Skeletal muscle satellite cell (primary cell): ENCODE data around the gene DHFR. TPM values are rescaled to one million over a fixed set of nuclear protein-coding genes. Genes with fewer than 3 reads are reported as not detected.

Source experiments
- H3K27me3 ChIP-seq: 2 replicates; pipeline ENCODE4 v1.7.0; 2013; ENCODE audit warnings: low read length; ENCODE audit not compliant: control insufficient read depth, insufficient read depth
- H3K36me3 ChIP-seq: 2 replicates; pipeline ENCODE4 v1.7.0; 2013; ENCODE audit warnings: mild to moderate bottlenecking, control low read depth, low read length; ENCODE audit not compliant: insufficient read depth
- H3K4me1 ChIP-seq: 2 replicates; pipeline ENCODE4 v1.7.0; 2013; ENCODE audit warnings: low read length; ENCODE audit not compliant: control insufficient read depth, insufficient read depth
- H3K4me2 ChIP-seq: 2 replicates; pipeline ENCODE4 v1.7.0; 2013; ENCODE audit warnings: mild to moderate bottlenecking, low read length
- H3K4me3 ChIP-seq: 2 replicates; pipeline ENCODE4 v1.7.0; 2013; ENCODE audit warnings: low read length
- H3K9ac ChIP-seq: 2 replicates; pipeline ENCODE4 v1.7.0; 2013; ENCODE audit warnings: mild to moderate bottlenecking, low read depth, low read length, moderate library complexity
- H3K9me3 ChIP-seq: replicated peaks from 2 replicates; pipeline ENCODE4 v1.7.0; 2013; ENCODE audit warnings: mild to moderate bottlenecking, control low read depth, low read length
- total RNA-seq: library from RNA; depleted of rRNA; stranded (reverse); fragments of >200 nt; gene quantifications from 2 replicates; pipeline ENCODE4 v1.2.3, GENCODE V29; 2012; rRNA removed

DHFR gene
- 33.2 and 36.3 TPM in 2 replicates for total RNA-seq

GRCh38 chr5:80654391-80655230 is at the start of gene DHFR, which contains the start of gene MSH3:
Gene DHFR (minus strand): TSS chr5:80654983. CDS start chr5:80654489, 494 bp downstream.
Gene MSH3 (plus strand): TSS chr5:80654652. CDS start chr5:80654728, 76 bp downstream.
- H3K36me3 ChIP-seq = peaks cover 10% of the 10 kb centered on the region
- H3K27me3 ChIP-seq = no peaks in the 10 kb centered on the region
- H3K4me2 ChIP-seq = peak within 1 kb of the TSS; percentile 86
- peak within 1 kb of the TSS; percentile 97 for H3K4me3 ChIP-seq
- H3K9me3 ChIP-seq = no peaks in the 10 kb centered on the region
- peak within 1 kb of the TSS; percentile 99 for H3K9ac ChIP-seq
- H3K4me1 ChIP-seq = peaks cover 26% of the 10 kb centered on the region

- no peaks in the 10 kb centered on the region for H3K9me3 ChIP-seq
- H3K27me3 ChIP-seq = no peaks in the 10 kb centered on the region
- no peaks in the 10 kb centered on the region for H3K4me1 ChIP-seq
- peaks cover 4% of the 10 kb centered on the region for H3K36me3 ChIP-seq
- no peak overlapping the region for H3K9ac ChIP-seq
- no peak overlapping the region for H3K4me2 ChIP-seq
- H3K4me3 ChIP-seq = no peak overlapping the region
These were observed 49.4 kb upstream of the DHFR start for GRCh38 chr5:80704221-80704620.

GRCh38 chr5:80703747-80704146 is 49.0 kb upstream of the DHFR start:
- no peak overlapping the region for H3K4me3 ChIP-seq
- no peaks in the 10 kb centered on the region for H3K9me3 ChIP-seq
- no peaks in the 10 kb centered on the region for H3K4me1 ChIP-seq
- H3K27me3 ChIP-seq = no peaks in the 10 kb centered on the region
- peaks cover 4% of the 10 kb centered on the region for H3K36me3 ChIP-seq
- no peak overlapping the region for H3K4me2 ChIP-seq
- no peak overlapping the region for H3K9ac ChIP-seq

- Histone ChIP-seq H3K36me3 (peaks cover 4% of the 10 kb centered on the region), H3K27me3 (no peaks in the 10 kb centered on the region), H3K4me1 (no peaks in the 10 kb centered on the region), H3K9ac (no peak overlapping the region), H3K9me3 (no peaks in the 10 kb centered on the region), H3K4me3 (no peak overlapping the region), H3K4me2 (no peak overlapping the region)
These were observed 48.5 kb upstream of the DHFR start for GRCh38 chr5:80703291-80703690.

- H3K36me3 ChIP-seq = no peaks in the 10 kb centered on the region
- no peaks in the 10 kb centered on the region for H3K4me1 ChIP-seq
- H3K4me2 ChIP-seq = no peak overlapping the region
- H3K4me3 ChIP-seq = no peak overlapping the region
- no peaks in the 10 kb centered on the region for H3K27me3 ChIP-seq
- H3K9me3 ChIP-seq = no peaks in the 10 kb centered on the region
- no peak overlapping the region for H3K9ac ChIP-seq
These were observed 46.8 kb upstream of the DHFR start for GRCh38 chr5:80701597-80701996.

- Histone ChIP-seq H3K9ac (no peak overlapping the region), H3K27me3 (no peaks in the 10 kb centered on the region), H3K9me3 (no peaks in the 10 kb centered on the region), H3K4me1 (no peaks in the 10 kb centered on the region), H3K36me3 (no peaks in the 10 kb centered on the region), H3K4me3 (no peak overlapping the region), H3K4me2 (no peak overlapping the region)
These were observed 43.6 kb upstream of the DHFR start for GRCh38 chr5:80698369-80698768.

GRCh38 chr5:80697100-80697499 is 42.3 kb upstream of the DHFR start:
- Histone ChIP-seq H3K4me2 (no peak overlapping the region), H3K4me3 (no peak overlapping the region), H3K9ac (no peak overlapping the region), H3K27me3 (no peaks in the 10 kb centered on the region), H3K36me3 (no peaks in the 10 kb centered on the region), H3K4me1 (no peaks in the 10 kb centered on the region), H3K9me3 (no peaks in the 10 kb centered on the region)

GRCh38 chr5:80696450-80696849 is 41.7 kb upstream of the DHFR start:
- Histone ChIP-seq H3K36me3 (no peaks in the 10 kb centered on the region), H3K4me3 (no peak overlapping the region), H3K27me3 (no peaks in the 10 kb centered on the region), H3K4me1 (no peaks in the 10 kb centered on the region), H3K9ac (no peak overlapping the region), H3K4me2 (no peak overlapping the region), H3K9me3 (no peaks in the 10 kb centered on the region)

GRCh38 chr5:80695666-80696065 is 40.9 kb upstream of the DHFR start:
- Histone ChIP-seq H3K27me3 (no peaks in the 10 kb centered on the region), H3K4me1 (no peaks in the 10 kb centered on the region), H3K4me3 (no peak overlapping the region), H3K36me3 (no peaks in the 10 kb centered on the region), H3K4me2 (no peak overlapping the region), H3K9me3 (no peaks in the 10 kb centered on the region), H3K9ac (no peak overlapping the region)

- Histone ChIP-seq H3K9ac (no peak overlapping the region), H3K27me3 (no peaks in the 10 kb centered on the region), H3K4me2 (no peak overlapping the region), H3K9me3 (no peaks in the 10 kb centered on the region), H3K36me3 (no peaks in the 10 kb centered on the region), H3K4me3 (no peak overlapping the region), H3K4me1 (no peaks in the 10 kb centered on the region)
These were observed 34.8 kb upstream of the DHFR start for GRCh38 chr5:80689627-80690026.

GRCh38 chr5:80688648-80689420 is 34.1 kb upstream of the DHFR start:
- Histone ChIP-seq H3K4me3 (no peak overlapping the region), H3K9ac (no peak overlapping the region), H3K9me3 (no peaks in the 10 kb centered on the region), H3K4me2 (no peak overlapping the region), H3K4me1 (no peaks in the 10 kb centered on the region), H3K27me3 (no peaks in the 10 kb centered on the region), H3K36me3 (no peaks in the 10 kb centered on the region)
